Activated CD4-positive, alpha-beta T cell treated with anti-CD3 and anti-CD28 coated beads, Interleukin-2, amount 50 U/mL, for 16 hours (primary cell): Measurements from ENCODE around the gene PALD1.

ENCODE experiments used
- DNase-seq: peaks from one replicate; pipeline ENCODE4 v3.0.0-alpha.2; 2020

The PALD1 gene

DNA sequence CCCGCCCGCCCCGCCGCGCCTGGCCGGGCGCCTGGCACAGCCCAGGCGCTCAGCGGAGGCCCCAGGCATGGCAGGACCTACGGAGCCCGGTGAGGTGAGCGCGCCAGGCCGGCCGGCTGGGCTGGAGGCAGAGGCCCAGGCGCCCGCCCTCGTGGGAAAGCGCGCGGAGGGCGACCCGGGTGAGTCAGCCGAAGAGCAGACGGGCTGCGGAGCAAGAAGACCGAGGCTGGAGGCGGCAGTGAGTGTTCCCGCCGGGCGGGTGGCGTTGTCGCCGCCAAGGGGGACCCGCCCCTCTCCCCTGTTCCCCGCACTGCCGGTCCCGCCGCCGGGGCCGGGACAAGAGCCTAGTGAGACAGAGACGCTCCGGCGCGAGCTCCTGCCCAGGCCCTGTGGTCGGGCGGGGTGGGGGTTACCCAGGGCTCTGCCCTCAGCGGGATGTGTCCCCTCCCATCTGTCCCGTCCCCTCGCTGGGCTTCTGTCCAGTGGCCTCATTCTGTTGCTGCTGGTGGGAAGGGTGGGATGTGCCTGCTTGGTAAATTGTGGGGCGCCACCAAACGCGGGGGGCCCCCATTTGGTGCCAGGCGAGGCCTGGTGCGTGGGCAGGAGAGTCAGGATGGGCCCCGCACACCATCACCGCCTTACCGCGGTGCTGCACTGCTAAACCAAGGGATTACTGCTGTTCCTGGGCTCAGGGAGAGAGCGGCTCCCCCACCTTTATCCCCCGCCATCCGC, 20.1 kb upstream of the PALD1 start:
- peak; percentile 16 for DNase-seq

DNA sequence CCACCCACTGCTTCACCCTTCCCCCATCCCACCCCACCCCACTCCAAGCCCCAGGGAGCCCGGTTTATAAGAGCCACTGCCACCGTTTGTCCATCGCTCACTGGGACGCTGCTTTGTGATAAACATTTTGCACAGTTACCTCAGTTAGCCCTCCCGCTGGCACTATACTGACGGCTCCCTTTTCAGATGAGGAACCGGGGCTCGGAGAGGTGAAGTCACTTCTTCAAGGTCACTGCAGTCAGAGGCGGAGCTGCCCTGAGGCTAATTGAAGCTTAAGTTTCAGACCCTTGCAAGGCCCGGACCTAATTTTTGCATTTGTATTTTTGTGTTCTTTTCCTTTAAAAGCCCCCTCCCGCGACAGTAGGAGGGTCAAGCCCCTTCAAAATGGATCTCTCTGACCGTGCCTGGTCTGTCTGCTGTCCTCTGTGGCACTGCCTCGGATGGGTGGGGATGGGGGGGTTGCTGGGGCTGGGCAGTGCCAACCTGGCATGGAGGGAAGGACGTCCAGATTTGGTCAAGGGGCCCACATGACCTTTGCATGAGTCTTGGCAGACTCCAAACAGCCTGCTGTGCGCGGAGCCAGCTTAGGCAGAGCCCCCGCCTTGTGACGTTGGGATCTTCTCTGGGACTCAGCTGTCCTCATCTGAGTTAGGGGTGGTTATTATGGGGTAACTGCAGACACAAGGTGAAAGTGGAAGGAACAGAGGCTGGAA, 19.4 kb upstream of the PALD1 start:
- DNase-seq, result no peak

GRCh38 chr10:70459774-70460490, 18.6 kb upstream of the PALD1 start:
- DNase-seq, result no peak

- peak; percentile 56 for DNase-seq
These were observed 16.9 kb upstream of the PALD1 start for GRCh38 chr10:70461397-70462348.

- DNase-seq, result no peak
These were observed 16.1 kb upstream of the PALD1 start for GRCh38 chr10:70462349-70462984.

DNA sequence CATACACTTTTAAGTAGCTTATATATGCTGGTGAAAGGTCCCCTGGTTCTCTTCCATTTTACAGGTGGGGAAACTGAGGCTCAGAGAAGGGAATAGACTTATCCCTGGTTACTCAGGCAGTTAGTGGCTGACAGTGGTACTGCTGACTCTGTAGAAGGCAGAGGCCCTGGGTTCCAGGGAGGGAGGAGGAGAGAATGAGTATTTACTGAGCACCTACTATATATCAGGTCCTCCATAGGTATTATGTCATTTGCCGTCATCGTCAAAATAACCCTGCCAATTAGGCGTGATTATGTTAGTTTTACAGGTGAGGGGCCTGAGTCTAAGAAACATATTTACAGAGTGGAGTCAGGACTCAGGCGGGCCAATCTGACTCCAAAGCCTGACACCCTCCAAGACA, 13.3 kb upstream of the PALD1 start:
- DNase-seq, result no peak

DNA sequence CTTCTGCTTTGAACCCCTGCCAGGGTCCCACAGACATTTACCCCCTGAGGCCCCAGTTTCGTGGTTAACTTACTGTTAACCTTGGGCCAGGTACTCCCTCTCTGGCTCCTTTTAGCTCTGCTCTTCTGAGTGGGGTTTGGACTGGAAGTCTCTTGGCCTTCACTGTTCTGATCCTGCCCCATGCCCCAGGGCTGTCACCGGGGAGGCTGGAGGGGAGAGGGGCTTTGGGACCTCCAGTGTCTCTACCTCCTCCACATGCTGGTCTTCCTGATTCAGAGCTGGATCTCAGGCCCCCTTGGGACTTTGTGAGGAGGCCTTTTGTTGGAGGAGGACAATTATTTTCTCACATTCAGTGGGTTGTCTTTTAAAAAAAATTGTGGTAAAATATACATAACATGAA, 12.7 kb upstream of the PALD1 start:
- no peak for DNase-seq

- DNase-seq, result no peak
These were observed 11.6 kb upstream of the PALD1 start for GRCh38 chr10:70466951-70467350.

- no peak for DNase-seq
These were observed 5.6 kb upstream of the PALD1 start for GRCh38 chr10:70472799-70473454.

DNA sequence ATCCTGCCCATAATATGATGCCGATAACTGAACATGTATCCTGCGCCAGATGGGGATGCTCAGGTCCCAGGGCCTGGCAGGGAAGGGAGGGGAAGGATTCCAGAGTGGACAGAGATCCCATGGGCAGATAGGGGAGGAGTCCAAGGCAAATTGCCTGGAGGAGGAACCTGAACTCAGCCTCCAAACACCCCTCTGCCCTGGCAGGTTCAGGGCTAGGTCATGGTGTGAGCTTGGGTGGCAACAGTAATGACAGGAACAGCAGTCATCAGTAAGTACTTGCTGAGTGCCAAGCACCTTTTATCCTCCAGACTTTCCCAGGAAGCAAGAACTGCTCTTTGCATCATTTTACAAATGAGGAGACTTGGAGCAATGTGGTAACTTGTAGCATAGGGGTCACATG, 3.8 kb upstream of the PALD1 start:
- no peak for DNase-seq

- no peak for DNase-seq
These were observed 2.9 kb upstream of the PALD1 start for GRCh38 chr10:70475661-70476060.

- DNase-seq, result no peak
These were observed 2.1 kb upstream of the PALD1 start for GRCh38 chr10:70476249-70477035.

DNA sequence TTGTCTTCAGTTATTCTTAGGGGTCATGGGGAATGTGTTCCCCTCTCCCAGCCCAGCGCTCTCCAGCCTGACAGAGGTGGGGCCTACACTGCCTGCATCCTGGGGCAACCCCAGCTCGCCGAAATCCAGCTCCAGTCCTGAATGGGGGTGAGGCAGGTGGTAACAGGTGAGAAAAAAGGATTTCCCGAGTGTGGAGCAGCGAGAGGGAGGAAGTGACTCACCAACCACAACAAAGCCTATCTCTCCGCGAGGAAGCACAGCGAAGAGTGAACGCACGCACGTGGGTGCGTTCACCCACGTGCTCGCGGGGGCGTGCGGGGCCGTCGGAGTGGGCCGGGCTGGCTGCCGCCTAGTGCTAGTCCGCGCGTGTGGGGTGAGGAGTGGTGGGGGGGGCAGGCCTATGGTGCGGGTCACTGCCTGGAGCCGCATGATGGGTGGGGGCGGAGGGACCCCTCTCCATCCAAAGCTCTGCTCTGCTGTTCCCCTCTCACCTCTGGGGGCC, 855 bp upstream of the PALD1 start:
- DNase-seq, result peak; percentile 77

- no peak for DNase-seq
These were observed 606 bp downstream of the PALD1 start for GRCh38 chr10:70479165-70479581.

DNA sequence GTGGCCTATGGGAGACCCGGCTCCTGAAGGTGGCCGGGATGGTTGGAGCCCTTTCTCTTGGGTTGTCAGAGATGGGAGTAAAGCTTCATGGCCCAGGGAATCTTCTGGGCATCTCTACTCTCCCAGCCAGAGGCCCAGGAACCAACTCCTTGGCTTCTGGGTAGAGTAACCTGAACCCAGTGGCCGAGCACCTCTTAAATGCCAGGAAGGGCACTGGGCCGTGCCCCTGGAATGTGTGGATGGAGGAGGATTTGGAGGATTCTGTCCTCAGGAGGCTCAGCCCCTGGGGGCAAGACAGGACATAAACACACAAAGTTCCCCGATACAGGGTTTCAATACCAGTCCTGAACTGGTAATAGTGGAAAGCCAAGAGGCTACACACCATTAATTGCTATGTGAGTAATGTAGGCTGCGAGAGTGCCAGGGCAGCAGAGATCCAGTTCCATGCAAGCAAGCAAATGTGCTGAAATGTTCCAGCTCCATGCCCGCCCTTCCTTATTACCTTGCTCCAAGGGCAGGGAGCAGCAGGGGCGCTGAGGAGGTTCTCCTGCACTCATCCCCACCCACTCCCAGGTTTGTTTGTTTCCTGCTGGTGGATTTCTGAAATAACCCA, 1.2 kb downstream of the PALD1 start:
- DNase-seq, result no peak

DNA sequence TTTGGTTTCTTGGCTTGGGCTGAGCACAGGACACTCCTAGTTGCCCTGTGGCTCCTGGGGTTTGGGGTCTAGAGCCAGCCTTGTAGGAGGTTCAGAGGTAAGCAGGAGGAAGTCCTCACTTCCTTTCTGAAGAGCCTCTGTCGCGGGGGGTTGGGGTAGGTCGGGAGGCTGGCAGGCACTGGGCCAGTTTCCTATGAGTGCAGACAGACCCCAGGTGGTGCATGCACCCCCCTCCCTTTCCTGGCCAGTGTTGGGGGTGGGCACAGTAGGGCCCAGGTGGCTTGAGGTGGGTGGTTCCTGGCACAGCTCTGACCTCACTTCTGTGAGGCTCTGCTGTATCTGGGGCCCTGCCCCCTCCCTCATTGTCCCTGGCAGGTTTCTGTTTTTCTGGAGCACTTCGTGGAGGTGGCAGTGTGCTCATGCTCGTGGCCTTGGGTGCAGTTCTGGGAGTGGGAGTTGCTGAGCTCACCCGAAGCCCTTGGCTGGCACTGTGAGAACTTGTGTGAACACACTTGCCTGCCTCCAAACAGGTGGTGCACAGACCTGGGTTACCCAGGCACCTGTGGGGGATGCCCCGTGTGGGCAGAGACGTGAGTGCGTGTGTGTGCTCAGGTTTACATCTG, 1.8 kb downstream of the PALD1 start:
- DNase-seq, result no peak

GRCh38 chr10:70481105-70481504, 2.5 kb downstream of the PALD1 start:
- DNase-seq, result no peak

DNA sequence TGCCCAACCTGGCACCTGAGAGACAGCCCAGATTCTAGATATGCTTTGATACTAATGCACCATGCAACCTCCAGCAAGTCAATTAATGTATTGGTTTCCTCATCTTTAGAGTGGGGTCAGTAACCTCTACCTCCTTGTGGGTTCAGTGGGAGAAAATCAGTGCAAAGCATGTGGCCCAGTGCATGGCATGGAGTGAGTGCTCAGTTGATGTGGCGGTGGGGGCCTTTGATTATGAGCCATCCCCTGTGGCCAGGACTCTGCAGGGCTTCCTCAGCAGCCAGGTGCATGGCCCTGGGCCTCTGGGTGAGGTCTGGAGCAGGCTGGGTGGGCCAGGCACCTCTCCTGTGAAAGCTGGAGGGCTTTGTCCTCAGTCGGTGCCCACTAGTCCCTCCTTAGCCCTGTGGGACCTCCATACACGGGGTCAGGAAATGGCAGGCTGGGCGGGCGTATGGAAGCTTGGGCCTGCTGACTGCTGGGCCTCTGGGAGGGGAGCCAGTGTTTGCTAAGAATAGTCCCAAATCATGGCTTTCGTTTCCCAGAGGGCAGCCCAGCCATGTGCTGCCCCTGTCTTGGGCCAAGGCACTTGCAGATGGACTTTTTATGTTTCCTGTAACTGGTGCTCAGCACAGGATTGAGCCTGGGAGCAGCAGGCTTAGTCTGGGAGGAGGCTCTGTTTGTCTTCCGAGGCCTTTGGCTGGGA, 3.4 kb downstream of the PALD1 start:
- DNase-seq, result no peak
